ENCODE results near the gene OTOGL.

DNA sequence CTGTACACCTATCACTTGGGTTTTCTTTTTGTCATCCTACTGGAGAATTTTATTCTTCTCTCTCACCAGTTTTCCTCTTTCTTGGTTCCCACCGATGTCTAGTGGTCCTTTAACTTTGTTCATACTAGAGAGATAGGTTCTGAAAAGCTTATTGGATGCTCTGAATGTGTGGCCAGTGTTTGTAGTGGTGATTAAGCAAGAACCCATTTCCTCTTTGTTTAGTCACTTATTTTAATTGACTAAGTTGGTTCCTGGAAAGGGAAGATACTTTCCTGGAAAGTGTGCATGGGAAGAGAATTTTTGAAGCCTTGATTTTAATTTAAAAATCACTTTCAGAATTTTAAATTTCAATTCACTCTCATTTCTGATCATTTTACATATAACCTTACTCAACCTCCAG lies 127.2 kb downstream of the OTOGL start:
- TF ChIP-seq CTCF (IDR thresholded peaks at IDR 0.05) (no peak), POLR2AphosphoS5 (IDR thresholded peaks at IDR 0.05) (no peak)
